ENCODE measurements around the gene EVL.

Gene EVL

GRCh38 chr14:100128688-100129087 lies 63.5 kb downstream of the EVL start:
- DNase-seq (ENCODE audit: low read depth in 2 of 2): no peak

GRCh38 chr14:100129161-100129589 lies 64.0 kb downstream of the EVL start:
- DNase-seq (ENCODE audit: low read depth in 2 of 2): no peak

GRCh38 chr14:100130521-100130920 lies 65.3 kb downstream of the EVL start:
- no peak for DNase-seq (ENCODE audit: low read depth in 2 of 2)

DNA sequence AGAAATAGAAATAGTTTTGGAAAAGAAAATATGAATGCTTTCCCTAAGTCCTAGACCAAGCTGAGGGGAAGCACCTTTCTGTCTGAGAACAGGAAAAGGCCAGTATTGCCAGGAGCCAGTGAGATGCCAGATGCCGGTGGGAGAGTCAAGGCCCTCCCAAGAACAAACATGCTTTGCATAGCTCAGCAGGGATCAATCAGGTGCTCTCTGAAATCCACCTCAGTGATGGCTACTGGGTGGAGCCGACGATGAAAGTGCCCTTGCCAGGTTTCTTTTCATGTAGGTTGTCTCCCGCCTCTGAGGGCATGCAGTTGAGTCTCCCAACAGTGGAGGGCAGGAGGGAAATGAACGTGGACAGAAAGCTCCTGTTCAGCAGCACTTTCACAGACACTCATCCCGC lies 66.0 kb downstream of the EVL start:
- DNase-seq (ENCODE audit: low read depth in 2 of 2): no peak

GRCh38 chr14:100132161-100132902 lies 67.1 kb downstream of the EVL start:
- no peak for DNase-seq (ENCODE audit: low read depth in 2 of 2)

GRCh38 chr14:100132903-100133510 lies 67.8 kb downstream of the EVL start:
- no peak for DNase-seq (ENCODE audit: low read depth in 2 of 2)

GRCh38 chr14:100134586-100134985 lies 69.4 kb downstream of the EVL start:
- DNase-seq (ENCODE audit: low read depth in 2 of 2): no peak

- no peak for DNase-seq (ENCODE audit: low read depth in 2 of 2)
Measured at GRCh38 chr14:100135073-100135472, 69.9 kb downstream of the EVL start.

GRCh38 chr14:100135784-100136183 lies 70.6 kb downstream of the EVL start:
- no peak for DNase-seq (ENCODE audit: low read depth in 2 of 2)

DNA sequence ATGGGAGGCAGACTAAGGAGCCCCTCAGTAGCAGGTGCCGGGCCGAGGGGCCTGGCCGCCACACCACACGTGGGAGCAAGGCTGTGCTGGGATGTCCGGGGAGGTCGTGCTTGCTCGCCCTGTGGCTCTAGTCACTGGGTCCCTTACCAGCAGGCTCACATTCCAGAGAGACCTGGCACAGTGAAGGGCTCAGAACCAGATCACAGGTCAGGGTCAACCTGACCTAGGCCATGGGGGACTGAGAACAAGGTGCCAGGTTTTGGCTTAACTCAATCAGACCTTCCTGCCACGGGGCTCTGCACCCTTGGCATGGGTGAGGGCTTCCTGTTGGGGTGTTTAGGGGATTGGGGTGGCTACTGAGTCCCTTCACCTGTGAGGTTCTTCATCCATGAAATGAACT lies 72.0 kb downstream of the EVL start:
- DNase-seq (ENCODE audit: low read depth in 2 of 2): no peak

DNA sequence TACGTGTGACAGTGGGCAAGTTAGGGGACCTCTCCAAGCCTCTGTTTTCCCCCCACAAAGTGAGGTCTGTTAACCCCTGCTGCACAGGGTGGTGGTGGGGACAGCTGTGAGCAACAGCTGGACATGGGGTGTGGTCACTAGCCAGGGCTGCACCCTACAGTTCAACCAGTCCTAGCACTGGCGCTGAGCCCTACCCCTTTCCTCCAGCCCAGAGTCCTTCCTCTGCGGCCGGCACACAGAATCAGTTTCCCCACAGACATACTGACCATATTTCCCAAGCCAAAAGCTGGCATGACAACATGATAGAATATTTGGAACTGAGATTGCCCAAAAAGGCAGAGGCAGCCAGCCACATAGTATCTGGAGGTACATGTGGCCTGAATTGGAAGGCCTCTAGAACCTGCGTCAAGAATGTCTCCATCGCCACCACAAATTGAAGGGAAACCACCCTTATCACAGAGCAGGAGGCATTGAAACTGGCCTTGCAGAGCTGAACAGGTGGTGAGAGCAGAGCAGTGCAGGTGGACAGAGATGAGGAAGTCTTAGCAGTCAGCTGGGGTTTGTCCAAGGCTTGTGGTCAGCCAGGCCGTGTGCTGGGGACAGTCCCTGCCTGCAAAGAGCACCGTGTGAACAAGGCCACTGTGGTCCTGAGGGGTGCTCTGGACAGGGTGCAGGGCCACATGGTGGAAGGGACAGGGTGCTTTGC lies 73.0 kb downstream of the EVL start:
- DNase-seq (ENCODE audit: low read depth in 2 of 2): no peak

- DNase-seq (ENCODE audit: low read depth in 2 of 2): no peak
Measured at GRCh38 chr14:100138955-100139354, 73.7 kb downstream of the EVL start.

DNA sequence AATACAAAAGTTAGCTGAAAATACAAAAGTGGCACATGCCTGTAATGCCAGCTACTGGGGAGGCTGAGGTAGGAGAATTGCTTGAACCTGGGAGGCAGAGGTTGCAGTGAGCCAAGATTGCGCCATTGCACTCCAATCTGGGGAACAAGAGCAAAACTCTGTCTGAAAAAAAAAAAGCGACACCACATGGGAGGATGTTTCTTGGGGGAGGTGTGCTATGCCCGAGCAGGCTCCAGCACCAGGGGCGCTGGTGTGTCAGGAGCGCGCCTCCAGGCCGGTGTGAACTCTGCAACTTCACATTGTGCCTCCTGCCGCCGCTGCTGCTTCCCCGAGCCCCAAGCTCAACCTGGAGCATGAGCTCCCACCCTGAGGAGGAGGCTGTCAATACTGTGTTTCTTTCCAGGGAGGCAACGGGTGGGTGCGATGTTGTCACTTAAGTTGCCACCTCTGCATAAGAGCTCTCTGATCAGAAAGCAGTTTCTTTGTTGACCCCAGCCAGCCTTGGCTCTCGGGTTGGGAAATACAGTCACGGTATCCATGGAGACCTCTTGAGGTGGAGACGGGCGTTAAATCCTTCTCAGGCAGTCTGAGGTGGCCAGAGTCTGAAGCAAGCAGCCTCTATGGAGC lies 75.3 kb downstream of the EVL start:
- no peak for DNase-seq (ENCODE audit: low read depth in 2 of 2)

- no peak for DNase-seq (ENCODE audit: low read depth in 2 of 2)
Measured at GRCh38 chr14:100141098-100141497, 75.9 kb downstream of the EVL start.

DNA sequence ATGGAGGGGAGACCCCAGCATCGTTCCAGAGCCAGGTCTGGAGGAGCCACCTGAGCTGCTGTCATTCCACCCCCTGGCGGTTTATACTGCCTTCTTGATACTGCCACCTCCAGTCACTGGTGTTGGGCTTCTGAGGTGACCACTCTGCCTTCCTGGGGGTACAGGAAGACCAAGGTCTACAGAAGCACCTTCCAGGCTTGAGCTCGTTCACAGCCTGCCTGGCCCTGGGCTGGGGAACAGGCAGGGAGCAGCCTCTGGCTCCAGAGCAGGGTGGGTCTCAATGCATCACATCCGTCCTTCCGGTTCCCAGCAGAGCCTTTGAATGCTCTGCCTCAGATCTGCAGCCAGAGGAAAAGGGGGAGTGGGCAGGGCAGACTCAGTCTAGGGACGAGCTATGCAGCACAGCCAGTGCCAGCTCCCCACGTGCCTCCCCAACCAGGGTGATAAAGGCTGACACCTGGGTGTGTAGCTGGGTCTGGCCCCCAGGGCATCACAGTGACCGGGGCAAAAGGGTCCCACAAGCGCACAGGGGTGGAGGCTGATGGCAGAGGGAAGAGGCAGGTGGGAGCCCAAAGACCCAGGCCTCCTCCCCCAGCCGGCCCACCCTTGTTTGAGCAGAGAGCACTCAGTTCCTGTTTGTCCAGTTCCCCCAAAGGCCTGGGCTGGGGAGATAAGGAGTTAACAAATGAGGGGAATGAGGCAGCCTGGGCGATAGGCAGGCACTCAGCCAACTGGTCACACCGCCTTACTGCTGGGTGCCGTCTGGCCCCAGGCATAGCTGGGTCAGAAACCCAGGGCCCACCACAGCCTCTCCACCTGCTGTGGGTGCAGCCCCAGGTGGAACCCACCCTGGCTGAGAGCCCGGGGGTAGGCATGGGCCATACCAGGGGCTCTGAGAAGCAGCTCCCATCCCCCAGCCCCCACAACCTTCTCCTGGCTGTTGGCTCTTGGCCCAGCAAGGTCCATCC lies 77.1 kb downstream of the EVL start:
- DNase-seq (ENCODE audit: low read depth in 2 of 2): no peak

DNA sequence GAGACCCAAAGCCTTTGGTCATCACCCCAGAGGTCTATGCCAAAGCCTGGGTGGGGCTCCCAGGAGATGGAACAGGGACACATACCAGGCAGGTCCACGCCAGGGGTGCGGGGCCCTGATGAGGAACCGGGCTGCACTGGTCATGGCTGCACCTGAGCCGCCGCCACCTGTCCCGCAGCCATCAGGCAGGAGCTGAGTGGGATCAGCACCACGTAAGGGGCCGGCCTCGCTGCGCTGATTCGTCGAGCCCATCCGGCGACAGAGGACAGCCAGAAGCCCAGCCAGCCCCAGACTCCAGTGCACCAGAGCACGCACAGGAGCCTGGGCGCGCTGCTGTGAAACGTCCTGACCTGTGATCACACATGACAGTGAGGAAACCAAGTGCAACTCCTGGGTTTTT lies 78.3 kb downstream of the EVL start:
- DNase-seq (ENCODE audit: low read depth in 2 of 2): no peak

- DNase-seq (ENCODE audit: low read depth in 2 of 2): no peak
Measured at GRCh38 chr14:100143934-100144333, 78.7 kb downstream of the EVL start.

DNA sequence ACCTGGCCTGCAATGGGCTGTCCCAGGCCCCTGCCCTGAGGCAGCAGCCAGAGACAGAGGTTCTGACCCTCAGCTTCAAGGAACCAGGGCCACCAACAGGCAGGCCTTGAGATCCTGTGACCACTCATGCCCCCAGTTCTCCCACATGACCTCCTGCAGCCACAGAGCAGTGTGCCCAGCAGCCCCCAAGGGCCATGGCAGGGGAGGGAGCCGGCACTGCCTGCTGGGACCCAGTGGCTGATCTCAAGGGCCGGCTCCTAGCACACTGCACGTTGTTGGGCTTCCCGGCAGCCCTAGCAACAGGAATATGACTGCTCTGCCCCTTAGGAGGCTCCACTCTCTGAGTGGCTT lies 79.4 kb downstream of the EVL start:
- DNase-seq (ENCODE audit: low read depth in 2 of 2): no peak

GRCh38 chr14:100144996-100145646 lies 79.9 kb downstream of the EVL start:
- DNase-seq (ENCODE audit: low read depth in 2 of 2): no peak

GRCh38 chr14:100145682-100146464 lies 80.7 kb downstream of the EVL start:
- DNase-seq (ENCODE audit: low read depth in 2 of 2): no peak
